GM18867 (cell line): ENCODE data around the gene WAS.
"Not testable (repeated sequence)": the region's sequence is repeated elsewhere in the genome, so short reads cannot be mapped to it uniquely, and the experiment has no call there.

ENCODE experiments used
- ATAC-seq: cut with Tn5 transposase; IDR thresholded peaks from one replicate; pipeline ENCODE4 v1.9.1; 2021; ENCODE audit warnings: mild to moderate bottlenecking, moderate library complexity; ENCODE audit not compliant: unreplicated experiment

Gene WAS

DNA sequence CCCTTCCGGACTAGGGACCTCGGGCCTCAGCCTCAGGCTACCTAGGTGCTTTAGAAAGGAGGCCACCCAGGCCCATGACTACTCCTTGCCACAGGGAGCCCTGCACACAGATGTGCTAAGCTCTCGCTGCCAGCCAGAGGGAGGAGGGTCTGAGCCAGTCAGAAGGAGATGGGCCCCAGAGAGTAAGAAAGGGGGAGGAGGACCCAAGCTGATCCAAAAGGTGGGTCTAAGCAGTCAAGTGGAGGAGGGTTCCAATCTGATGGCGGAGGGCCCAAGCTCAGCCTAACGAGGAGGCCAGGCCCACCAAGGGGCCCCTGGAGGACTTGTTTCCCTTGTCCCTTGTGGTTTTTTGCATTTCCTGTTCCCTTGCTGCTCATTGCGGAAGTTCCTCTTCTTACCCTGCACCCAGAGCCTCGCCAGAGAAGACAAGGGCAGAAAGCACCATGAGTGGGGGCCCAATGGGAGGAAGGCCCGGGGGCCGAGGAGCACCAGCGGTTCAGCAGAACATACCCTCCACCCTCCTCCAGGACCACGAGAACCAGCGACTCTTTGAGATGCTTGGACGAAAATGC lies at the start of gene WAS:
TSS of gene WAS (plus strand) at position 389 of the 572 bp plus-strand sequence. CDS start at position 444, 55 bp downstream.
- ATAC-seq, result peak; percentile 77

DNA sequence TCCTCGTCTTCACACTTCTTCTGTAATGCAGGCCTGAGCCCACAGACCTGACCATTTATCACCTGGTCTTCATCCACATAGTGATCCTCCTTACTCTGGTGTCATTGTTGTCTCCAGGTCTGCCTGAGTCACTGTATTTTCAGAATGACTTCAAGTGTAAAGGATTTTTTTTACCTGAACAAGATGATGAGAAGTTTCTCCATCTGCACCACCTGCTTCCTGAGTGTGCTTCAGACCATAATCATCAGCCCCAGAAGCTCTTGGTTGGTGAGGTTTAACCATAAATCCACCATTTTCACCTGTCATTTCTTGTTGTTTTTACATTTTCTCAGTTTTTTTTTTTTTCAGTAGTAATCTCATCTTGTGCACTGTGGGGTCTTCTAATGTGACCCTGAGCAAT lies 47.3 kb upstream of the WAS start:
- no peak for ATAC-seq

DNA sequence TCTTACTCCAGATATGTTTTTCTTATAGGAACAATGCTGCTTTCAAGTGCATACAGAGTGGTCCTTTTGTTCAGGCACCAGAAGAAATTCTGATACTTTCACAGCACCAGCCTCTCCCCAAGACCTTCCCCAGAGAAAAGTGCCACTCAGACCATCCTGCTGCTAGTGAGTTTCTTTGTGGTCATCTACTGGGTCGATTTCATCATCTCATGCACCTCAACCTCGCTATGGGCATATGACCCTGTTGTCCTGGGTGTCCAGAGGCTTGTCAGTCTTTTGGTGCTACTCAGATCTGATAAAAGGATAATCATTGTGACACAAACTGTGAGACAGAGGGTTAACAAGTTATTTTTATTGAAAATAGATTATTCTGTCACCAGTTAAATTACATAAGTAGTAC lies 46.8 kb upstream of the WAS start:
- no peak for ATAC-seq

DNA sequence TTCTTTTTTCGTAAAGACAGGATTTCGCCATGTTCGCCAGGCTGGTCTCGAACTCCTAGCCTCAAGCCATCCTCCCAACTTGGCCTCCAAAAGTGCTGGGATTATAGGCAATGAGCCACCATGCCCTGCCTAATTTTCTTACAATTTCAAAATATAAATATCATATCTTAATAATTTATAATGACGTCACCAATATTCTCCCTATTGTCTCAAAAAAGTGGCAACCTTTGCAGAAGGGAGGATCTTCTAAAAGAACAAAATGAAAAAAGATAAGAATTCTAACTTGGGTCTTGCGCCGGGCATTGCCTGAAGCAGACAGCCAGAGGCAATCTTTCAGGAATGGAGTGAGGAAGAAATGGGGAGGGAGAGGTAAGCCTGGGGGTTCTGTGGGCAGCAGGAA lies 37.9 kb upstream of the WAS start:
- no peak for ATAC-seq

DNA sequence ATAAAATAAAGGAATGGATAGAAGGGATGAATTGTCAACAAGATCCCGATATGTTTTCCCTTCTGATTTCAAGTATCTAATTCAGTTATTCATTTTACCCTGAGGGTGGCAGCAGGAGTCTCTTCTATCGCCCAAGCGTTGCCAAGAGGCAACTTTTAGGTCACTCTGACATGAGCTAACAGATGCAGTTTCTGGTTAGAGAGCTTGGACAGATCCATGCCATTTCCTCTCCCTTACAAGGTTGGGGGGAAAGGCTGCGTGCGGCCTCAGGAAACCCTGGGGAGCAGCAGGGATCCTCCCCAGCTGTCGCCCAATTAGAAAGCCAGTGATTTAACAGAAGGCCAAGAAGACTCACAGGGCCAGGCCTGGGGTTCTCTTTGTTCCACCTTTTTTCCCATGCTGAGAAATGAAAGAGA lies 35.3 kb upstream of the WAS start:
- no peak for ATAC-seq

DNA sequence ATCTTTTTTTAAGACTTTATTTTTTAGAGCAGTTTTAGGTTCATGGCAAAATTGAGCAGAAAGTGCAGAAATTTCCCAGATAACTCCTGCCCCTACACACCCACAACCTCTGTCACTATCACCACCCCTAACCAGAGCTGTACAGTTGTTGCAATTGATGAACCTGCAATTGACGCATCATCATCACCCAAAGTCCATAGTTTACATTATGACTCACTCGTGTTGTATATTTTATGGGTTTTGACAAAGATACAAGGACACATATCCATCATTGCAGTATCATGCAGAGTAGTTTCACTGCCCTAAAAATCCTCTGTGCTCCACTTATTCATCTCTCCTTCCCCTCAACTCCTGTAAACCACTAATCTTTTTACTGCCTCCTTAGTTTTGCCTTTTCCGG lies 34.5 kb upstream of the WAS start:
- no peak for ATAC-seq

DNA sequence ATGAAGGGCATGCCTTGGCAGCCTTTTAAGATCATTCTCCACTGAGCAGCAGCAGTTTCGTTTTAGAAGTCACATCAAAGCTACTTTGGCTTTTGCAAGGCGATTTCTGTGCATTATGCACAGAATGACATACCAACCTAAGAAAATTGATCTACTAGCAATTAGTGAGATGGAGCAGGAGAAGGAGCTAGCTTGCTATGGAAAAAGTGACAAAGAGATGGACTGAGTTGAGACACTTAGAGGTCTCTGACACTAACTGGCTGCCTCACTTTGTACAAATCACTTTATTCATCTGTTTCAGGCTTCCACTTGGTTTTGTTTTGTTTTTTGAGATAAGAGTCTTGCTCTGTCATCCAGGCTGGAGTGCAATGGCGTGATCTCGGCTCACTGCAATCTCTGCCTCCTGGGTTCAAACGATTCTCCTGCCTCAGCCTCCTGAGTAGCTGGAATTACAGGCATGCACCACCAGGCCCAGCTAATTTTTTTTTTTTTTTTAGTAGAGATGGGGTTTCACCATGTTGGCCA lies 31.5 kb upstream of the WAS start:
- ATAC-seq, result not testable (repeated sequence)

DNA sequence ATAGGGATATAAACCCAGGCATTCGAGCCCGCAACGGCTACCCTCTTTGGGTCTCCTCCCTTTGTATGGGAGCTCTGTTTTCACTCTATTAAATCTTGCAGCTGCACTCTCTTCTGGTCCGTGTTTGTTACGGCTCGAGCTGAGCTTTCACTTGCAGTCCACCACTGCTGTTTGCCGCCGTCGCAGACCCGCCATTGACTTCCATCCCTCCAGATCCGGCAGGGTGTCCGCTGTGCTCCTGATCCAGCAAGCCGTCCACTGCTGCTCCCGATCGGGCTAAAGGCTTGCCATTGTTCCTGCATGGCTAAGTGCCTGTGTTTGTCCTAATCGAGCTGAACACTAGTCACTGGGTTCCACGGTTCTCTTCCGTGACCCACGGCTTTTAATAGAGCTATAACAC lies 28.9 kb upstream of the WAS start:
- ATAC-seq, result not testable (repeated sequence)

DNA sequence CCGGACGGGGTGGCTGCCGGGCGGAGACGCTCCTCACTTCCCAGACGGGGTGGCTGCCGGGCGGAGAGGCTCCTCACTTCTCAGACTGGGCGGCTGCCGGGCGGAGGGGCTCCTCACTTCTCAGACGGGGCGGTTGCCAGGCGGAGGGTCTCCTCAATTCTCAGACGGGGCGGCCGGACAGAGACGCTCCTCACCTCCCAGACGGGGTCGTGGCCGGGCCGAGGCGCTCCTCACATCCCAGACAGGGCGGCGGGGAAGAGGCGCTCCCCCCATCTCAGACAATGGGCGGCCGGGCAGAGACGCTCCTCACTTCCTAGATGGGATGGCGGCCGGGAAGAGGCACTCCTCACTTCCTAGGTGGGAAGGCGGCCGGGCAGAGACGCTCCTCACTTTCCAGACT lies 23.9 kb upstream of the WAS start:
- ATAC-seq, result not testable (repeated sequence)

DNA sequence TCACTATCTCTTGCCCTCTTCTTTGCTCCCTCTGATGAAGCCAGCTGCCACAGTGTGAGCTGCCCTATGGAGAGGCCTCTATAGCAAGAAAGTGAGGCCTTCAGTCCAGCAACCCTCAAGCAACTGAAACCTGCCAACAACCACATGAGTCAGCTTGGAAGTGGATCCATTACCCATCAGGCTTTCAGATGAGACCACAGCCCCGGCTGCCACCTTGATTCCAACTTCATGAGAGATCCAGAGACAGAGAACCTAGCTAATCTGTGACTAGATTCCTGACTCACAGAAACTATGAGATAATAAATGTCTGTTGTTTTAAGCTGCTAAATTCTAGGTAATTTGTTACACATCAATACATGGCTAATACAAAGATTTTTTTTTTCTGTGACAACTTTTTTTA lies 20.4 kb upstream of the WAS start:
- ATAC-seq, result no peak

DNA sequence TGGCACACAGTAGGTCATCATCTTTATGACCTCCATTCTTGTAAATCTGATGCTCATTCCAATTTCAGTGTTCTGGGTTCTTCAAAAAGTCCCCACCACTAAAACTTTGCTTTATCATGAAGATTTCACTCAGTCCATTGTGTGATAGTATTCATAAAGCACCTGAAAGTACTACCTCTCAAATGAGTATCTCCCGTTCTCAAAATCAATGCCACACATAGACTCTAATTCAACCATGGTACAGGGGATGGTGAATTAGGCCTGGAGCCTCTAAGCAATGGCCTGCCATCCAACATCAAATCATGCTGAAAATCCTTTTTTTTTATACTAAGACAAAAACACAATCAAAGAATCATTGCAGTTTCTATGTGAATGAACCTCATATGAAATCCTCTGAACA lies 19.4 kb upstream of the WAS start:
- no peak for ATAC-seq

DNA sequence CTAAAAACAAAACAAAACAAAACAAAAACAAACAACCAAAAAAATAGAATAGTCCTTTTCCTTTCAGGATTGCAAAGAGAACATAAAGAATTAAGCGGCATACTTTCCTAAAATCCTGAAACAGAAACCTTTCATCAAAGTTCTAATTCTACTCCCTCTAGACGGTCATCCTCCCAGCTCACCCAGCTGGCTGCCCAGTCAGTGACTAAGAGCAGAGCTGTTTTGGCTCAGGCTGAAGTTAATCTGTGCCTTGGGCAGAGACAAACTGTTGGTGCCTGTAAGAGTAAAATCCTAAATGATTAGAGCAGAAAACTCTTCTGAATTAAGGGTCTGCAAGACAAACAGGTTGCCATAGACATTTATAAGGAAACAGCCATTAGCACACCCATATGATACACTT lies 17.6 kb upstream of the WAS start:
- no peak for ATAC-seq

DNA sequence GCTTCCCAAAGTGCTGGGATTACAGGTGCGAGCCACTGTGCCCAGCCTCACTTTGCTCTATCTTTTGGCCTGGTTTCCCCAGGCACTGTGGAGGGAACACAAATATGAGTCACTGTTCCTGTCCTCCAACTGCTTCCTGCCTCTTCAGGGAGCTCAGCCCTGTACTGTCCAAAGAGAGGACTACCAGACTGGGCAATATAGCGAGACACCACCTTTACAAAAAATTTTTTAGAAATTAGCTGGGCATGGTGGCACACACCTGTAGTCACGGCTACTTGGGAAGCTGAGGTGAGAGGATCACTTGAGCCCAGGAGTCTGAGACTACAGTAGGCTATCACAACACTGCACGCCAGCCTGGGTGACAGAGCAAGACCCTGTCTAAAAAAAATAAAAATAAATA lies 16.9 kb upstream of the WAS start:
- no peak for ATAC-seq

DNA sequence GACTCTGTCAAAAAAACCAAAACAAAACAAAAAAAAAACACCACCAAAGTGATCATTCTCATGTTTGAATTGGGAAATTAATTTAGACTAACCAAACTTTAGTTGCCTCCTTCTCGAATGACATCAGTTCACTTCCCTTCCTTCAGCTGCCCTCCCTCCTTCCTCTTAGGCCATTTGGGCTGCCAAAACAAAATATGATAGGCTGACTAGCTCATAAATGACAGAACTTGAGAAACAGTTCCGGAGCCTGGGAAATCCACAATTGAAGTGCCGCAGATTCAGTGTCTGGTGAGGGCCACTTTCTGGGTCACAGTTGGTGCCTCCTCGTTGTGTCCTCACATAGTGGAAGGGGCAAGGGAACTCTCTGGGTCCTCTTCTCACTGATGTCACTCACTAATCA lies 16.1 kb upstream of the WAS start:
- ATAC-seq, result no peak

DNA sequence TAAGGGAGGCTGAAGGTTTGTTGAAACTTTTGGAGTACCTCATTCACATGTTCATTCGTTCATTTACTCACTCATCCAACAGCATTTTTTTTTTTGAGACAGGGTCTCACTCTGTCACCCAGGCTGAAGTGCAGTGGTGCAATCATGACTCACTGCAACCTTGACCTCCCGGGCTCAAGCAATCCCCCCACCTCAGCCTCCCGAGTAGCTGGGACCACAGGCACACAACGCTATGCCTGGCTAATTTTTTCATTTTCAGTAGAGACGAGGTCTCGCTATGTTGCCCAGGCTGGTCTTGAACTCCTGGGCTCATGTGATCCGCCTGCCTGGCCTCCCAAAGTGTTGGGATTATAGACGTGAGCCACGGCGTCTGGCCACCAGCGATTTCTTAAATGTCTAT lies 15.4 kb upstream of the WAS start:
- not testable (repeated sequence) for ATAC-seq

DNA sequence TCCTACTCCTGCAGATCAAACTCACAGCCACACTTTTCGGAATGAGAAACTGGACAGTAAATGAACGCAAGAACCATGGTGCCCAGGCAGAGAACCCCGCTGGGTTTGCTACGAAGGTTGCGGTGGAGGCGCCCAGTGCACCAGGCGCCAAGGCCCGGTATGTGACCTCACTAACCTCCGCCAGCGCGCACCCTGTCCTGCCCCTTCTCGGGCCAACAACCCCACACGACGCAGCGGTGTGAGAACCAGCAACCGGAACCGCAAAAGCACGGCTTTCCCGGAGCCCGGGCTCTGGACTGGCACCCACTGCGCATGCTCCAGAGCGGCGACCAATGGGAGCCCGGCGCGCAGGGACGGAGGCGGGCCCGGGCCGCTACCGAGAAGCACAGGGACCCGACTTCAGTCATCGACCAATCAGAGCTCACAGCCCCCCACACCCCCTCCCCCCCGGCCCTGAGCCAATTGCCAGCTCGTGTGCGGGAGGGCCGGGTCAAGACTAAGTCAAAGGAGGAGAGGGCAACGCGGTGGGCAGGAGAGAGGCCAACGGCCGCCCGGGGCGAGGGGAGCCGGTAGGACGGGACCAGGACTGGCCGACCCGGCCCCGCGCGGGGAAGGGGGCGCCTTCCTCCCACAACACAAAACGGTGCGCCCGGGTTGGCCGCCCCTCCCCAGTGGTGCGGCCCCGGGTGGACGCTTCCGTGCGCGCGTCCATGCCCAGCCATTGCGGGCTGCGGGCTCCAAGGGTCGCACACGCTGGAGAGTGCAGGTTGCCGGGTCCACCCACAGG lies 7.3 kb upstream of the WAS start:
- peak; percentile 93 for ATAC-seq

DNA sequence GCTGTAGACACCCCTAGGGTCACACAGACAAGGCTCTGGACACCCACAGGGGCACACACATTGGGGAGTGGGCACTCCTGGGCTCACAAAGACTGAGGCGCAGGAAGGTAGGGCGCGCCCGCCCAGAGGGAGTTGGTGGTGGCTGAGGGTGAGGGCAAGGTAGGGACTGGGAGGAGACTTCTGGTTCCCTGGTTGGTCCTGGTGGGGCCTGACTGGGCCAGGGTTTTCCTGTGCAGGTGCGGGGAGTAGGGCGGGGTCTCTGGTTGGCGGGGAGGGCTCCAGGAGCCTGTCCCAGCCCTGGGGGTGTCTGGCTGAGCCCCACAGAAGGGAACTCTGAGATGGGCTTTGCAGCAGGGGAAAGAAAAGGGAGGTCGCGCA lies 6.7 kb upstream of the WAS start:
- no peak for ATAC-seq

DNA sequence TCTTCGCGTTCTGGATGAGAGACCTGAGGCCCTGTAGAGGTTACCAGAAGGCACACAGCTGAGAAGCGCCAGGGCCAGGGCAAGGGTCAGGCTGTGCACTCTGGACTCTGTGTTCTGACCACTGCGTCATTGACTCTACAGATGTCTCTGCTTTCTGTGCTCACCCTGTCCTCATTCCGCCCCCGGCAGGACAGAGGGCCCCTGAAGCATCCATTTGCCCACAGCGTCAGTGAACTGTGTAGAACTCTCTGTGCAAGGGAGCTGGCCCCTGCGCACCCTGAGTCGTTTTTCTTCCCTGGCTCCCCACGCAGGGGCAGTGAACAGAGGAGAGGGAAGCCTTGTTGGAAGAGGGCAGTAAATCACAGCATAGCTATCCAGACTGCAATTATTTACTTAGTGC lies 6.1 kb upstream of the WAS start:
- ATAC-seq, result no peak

DNA sequence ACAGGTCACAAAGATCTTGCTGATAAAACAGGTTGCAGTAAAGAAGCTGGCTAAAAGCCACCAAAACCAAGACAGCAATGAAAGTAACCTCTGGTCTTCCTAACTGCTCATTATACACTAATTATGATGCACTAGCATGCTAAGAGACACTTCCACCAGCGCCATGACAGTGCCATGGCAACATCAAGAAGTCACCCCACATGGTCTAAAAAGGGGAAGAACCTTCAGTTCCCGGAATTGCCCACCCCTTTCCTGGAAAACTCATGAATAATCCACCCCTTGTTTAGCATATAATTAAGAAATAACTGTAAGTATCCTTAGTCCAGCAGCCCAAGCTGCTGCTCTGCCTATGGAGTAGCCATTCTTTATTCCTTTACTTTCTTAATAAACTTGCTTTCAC lies 3.1 kb upstream of the WAS start:
- not testable (repeated sequence) for ATAC-seq

DNA sequence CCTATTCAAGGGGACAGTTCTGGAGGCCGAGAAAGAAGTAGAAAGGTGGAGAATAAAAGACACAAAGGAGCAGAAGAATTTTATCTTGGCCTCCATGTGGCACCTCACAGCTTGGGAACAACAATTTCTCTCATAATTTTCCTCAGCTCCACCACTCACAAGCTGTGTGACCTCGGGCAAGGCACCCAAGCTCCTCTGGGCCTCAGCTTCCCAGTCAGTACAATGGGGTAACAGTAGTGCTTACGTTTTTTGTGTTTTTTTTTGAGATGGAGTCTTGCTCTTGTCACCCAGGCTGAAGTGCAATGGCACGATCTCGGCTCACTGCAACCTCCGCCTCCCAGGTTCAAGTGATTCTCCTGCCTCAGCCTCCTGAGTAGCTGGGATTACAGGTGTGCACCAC lies 2.7 kb upstream of the WAS start:
- not testable (repeated sequence) for ATAC-seq

DNA sequence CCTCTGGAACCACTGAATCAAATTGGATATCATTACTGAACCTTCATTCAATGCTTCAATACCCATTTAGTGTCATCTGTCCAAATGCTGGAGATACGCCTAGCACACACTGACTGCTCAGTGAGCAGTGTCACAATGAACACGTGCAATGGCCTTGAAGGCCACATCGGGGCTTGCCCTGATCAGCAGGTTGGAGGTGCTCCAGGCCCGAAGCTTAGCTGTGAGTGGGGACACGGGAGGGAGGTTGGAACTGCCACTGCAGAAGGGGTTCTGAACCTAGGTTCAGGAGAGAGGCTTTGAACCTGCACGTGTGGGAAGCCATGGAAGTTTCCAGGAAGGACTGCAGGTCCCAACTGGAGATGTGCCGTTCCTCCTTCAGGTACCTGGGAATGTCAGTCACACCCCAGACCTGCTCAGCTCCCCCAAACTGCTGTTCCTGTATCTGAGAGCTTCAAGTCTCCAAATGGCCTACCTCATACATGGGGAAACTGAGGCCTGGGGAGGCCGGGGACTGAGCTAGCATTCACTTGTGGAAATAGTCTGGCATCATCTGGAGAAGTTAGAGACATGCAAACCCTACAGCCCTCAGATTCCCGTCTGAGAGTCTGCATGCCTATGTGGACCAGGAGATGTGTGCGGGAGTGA lies 1.9 kb upstream of the WAS start:
- no peak for ATAC-seq

DNA sequence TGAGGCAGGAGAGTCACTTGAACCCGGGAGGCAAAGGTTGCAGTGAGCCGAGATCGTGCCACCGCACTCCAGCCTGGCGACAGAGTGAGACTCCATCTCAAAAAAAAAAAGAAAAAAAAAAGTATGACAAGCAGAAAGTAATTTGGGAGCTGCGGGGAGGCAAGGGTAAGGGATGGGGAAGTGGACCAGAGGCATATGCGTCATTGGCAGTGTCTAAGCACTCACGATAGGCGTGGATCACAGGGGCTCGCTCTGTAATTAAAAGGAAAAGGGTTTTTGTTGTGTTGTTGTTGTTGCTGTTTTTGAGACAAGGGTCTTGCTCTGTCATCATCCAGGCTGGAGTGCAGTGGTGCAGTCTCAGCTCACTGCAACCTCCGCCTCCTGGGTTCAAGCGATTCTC lies 804 bp upstream of the WAS start:
- not testable (repeated sequence) for ATAC-seq
